H1 (cell line): ENCODE measurements around the gene SCAMP2.

Source experiments
- ATF3 ChIP-seq: IDR thresholded peaks from 2 replicates; pipeline ENCODE4 v1.6.1; 2011; ENCODE audit warnings: low read depth, mild to moderate bottlenecking, low read length; ENCODE audit not compliant: insufficient read depth
- CHD2 ChIP-seq: IDR thresholded peaks from 2 replicates; pipeline ENCODE4 v1.6.1; 2012; ENCODE audit warnings: low read length, improper control_type of control experiment
- EZH2 ChIP-seq: fragments of 200-600 bp; sonication (generic); IDR thresholded peaks from 2 replicates; pipeline ENCODE4 v1.7.1; 2012; ENCODE audit warnings: low read depth, mild to moderate bottlenecking, moderate library complexity, low read length, inconsistent platforms; ENCODE audit not compliant: severe bottlenecking
- GABPA ChIP-seq: IDR thresholded peaks from 2 replicates; pipeline ENCODE4 v1.6.1; 2011; ENCODE audit warnings: mild to moderate bottlenecking, low read length, moderate library complexity, borderline replicate concordance; ENCODE audit not compliant: insufficient read depth
- MAX ChIP-seq: IDR thresholded peaks from 2 replicates; pipeline ENCODE4 v1.6.1; 2012; ENCODE audit warnings: inconsistent platforms
- POLR2A ChIP-seq, 2 experiments: IDR thresholded peaks; 1 replicate in 1 of 2; 2 replicates in 1 of 2; pipeline ENCODE4 v1.6.1; 2011; ENCODE audit warnings: low read depth in 2 of 2, low read length in 2 of 2, mild to moderate bottlenecking in 2 of 2; ENCODE audit errors: control extremely low read depth in 1 of 2
- POLR2AphosphoS5 ChIP-seq: IDR thresholded peaks from 2 replicates; pipeline ENCODE4 v1.6.1; 2011; ENCODE audit warnings: low read depth, low read length
- SUZ12 ChIP-seq: fragments of 200-600 bp; sonication (generic); IDR thresholded peaks from 2 replicates; pipeline ENCODE4 v1.6.1; 2012; ENCODE audit warnings: mild to moderate bottlenecking, inconsistent platforms, low read length, moderate library complexity, mixed read lengths
- TF ChIP-seq, protein P1 (sequence below), 3 experiments: IDR thresholded peaks; 1 replicate in 2 of 3; 2 replicates in 1 of 3; pipeline versions ENCODE4 v1.5.1 to v1.6.1; 2011; ENCODE audit warnings: low read length in 3 of 3, mild to moderate bottlenecking in 3 of 3, inconsistent platforms in 2 of 3, low read depth in 1 of 3, moderate library complexity in 1 of 3; ENCODE audit not compliant: insufficient read depth in 1 of 3; ENCODE audit errors: control extremely low read depth in 1 of 3

DNA sequence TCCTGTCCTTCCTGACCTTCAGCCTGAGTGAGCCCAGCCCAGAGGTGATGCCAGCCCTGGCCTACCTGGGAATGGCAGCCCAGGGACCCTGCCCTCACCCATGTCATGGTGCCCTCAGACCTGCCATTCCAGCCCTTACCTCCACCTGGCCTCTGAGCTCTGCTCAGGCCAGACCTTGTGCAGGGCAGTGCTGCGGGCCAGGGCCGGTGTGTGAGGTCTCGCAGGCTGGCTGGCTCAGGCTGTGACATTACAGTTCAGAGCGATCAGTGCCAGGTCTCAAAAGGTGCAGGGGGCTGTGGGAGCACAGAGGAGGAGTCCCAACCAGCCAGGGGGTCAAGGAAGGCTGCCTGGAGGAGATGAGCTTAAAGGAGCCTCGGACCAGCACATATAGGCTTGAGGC, 53.1 kb downstream of the SCAMP2 start:
- TF ChIP-seq, protein P1, sequence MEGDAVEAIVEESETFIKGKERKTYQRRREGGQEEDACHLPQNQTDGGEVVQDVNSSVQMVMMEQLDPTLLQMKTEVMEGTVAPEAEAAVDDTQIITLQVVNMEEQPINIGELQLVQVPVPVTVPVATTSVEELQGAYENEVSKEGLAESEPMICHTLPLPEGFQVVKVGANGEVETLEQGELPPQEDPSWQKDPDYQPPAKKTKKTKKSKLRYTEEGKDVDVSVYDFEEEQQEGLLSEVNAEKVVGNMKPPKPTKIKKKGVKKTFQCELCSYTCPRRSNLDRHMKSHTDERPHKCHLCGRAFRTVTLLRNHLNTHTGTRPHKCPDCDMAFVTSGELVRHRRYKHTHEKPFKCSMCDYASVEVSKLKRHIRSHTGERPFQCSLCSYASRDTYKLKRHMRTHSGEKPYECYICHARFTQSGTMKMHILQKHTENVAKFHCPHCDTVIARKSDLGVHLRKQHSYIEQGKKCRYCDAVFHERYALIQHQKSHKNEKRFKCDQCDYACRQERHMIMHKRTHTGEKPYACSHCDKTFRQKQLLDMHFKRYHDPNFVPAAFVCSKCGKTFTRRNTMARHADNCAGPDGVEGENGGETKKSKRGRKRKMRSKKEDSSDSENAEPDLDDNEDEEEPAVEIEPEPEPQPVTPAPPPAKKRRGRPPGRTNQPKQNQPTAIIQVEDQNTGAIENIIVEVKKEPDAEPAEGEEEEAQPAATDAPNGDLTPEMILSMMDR (IDR thresholded peaks at IDR 0.05; ENCODE audit: control extremely low read depth in 1 of 3, insufficient read depth in 1 of 3, low read depth in 1 of 3, low read length in 3 of 3), result no peak
- TF ChIP-seq ATF3 (no peak), MAX (no peak), POLR2AphosphoS5 (no peak), EZH2 (no peak), CHD2 (no peak), POLR2A (IDR thresholded peaks at IDR 0.05; ENCODE audit: control extremely low read depth in 1 of 2, low read depth in 2 of 2, low read length in 2 of 2) (no peak), SUZ12 (no peak), GABPA (no peak)
